Ovary (tissue), 9 donors: ENCODE measurements around the gene SAG. TPM values are rescaled to one million over a fixed set of nuclear protein-coding genes. Genes with fewer than 3 reads are reported as not detected.

Source experiments
- DNase-seq, 5 donors: peaks; one replicate each; pipeline ENCODE4 v3.0.0-alpha.2; 2019 to 2020
- H3K27ac ChIP-seq, 2 donors: fragments of 200-600 bp; one replicate each; pipeline versions ENCODE4 v1.5.1 to v1.8.0; 2019 to 2022
- H3K27me3 ChIP-seq: fragments of 200-600 bp; one replicate; pipeline ENCODE4 v1.8.0; 2022
- H3K36me3 ChIP-seq: fragments of 200-600 bp; sonication (generic); one replicate; pipeline ENCODE4 v1.5.1; 2019
- H3K4me1 ChIP-seq: one replicate; pipeline ENCODE4 v1.8.1; 2013; ENCODE audit warnings: mild to moderate bottlenecking, moderate library complexity; ENCODE audit not compliant: insufficient read depth
- H3K4me3 ChIP-seq: fragments of 200-600 bp; sonication (generic); one replicate; pipeline ENCODE4 v1.5.1; 2017
- H3K9me3 ChIP-seq, 2 donors: fragments of 200-600 bp in 1 of 2; sonication (generic) in 1 of 2; one replicate each; pipeline versions ENCODE4 v1.5.1 to v1.8.1; 2013 to 2019; ENCODE audit warnings: mild to moderate bottlenecking in 1 of 2, moderate library complexity in 1 of 2
- EP300 ChIP-seq: sonication (generic); formaldehyde crosslinking; IDR thresholded peaks from one replicate; pipeline ENCODE4 v1.6.1; 2017; ENCODE audit warnings: antibody characterized with exemption
- POLR2A ChIP-seq: fragments of 450-650 bp; IDR thresholded peaks from one replicate; pipeline ENCODE4 v1.6.1; 2017; ENCODE audit warnings: antibody characterized with exemption, mild to moderate bottlenecking, moderate library complexity
- WGBS, 3 donors: extraction: QIAGEN DNeasy Blood & Tissue Kit in 1 of 3; methylation state at CpG; one replicate each; pipeline versions ENCODE4 v1.1.5 to v1.1.7; 2013 to 2017; 5-methylcytosine and 5-hydroxymethylcytosine counted together
- intact Hi-C, 4 donors: fragments of 100-400 bp; cut with DNase I; formaldehyde crosslinking; loops; one replicate each; pipeline versions ENCODE4 v1.11.0 to v1.15.1; 2022 to 2023
- polyA plus RNA-seq, 2 donors: library from polyadenylated mRNA; stranded (reverse); fragments of 200-250 nt in 1 of 2; fragments of 350-450 nt in 1 of 2; fragmentation: Illumina TruSeq in 1 of 2; extraction: RNeasy Lipid Tissue Mini Kit (QIAGEN cat#74804) in 1 of 2; gene quantifications; one replicate each; pipeline ENCODE4 v1.2.3, GENCODE V29; 2013 to 2014
- total RNA-seq, 7 donors: library from RNA; depleted of rRNA in 2 of 7; stranded (reverse); fragments of >200 nt in 2 of 7; fragmentation: NEBNext Ultra II Directional in 3 of 7; extraction: Animal tissue kit (Norgen Biotek cat#: 25700) in 3 of 7; gene quantifications; one replicate each; pipeline versions ENCODE4 v1.1.0 to v1.2.4, GENCODE V29; 2016 to 2023
- TF ChIP-seq, protein P1 (sequence below), 3 donors: fragments of 450-650 bp in 2 of 3; fragments of 200-600 bp in 1 of 3; IDR thresholded peaks; one replicate each; pipeline versions ENCODE4 v1.5.1 to v1.8.0; 2016 to 2022; ENCODE audit warnings: antibody characterized with exemption in 3 of 3, mild to moderate bottlenecking in 1 of 3
- donor health status: DM: no; HTN: no; CAD: no; lungs with moderate emphysema.
- donor health status: DM: no; HTN: no; CAD: no.
- donor health status: Bipolar disorder and iron deficiency.
- donor health status: DM: yes; HTN: yes; CAD: no.
- donor health status: DM: no; HTN: no; CAD: no.
- donor health status: DM: yes; HTN: yes; CAD: no.

SAG gene
- total and polyA plus RNA-seq, 9 donors: not detected

GRCh38 chr2:233380995-233381637, 73.5 kb downstream of the SAG start:
- no peaks in the 10 kb centered on the region for H3K36me3 ChIP-seq
- H3K9me3 ChIP-seq: no peaks in the 10 kb centered on the region
- WGBS, 3 donors: 90 to 94% (median 93%) methylated on average over 11 of the region's 11 CpGs
- H3K4me1 ChIP-seq: peaks cover 18% of the 10 kb centered on the region
- H3K27me3 ChIP-seq: no peaks in the 10 kb centered on the region
- H3K4me3 ChIP-seq: no peak overlapping the region
- DNase-seq: no peak
- intact Hi-C loops: loop anchor here in 1 of 4 donors (10.0 kb wide), 1 partner anchor 64 kb away; no protein-coding TSS in a partner anchor
- H3K27ac ChIP-seq: no peak overlapping the region
- TF ChIP-seq EP300 (no peak), POLR2A (no peak)
- TF ChIP-seq, protein P1, sequence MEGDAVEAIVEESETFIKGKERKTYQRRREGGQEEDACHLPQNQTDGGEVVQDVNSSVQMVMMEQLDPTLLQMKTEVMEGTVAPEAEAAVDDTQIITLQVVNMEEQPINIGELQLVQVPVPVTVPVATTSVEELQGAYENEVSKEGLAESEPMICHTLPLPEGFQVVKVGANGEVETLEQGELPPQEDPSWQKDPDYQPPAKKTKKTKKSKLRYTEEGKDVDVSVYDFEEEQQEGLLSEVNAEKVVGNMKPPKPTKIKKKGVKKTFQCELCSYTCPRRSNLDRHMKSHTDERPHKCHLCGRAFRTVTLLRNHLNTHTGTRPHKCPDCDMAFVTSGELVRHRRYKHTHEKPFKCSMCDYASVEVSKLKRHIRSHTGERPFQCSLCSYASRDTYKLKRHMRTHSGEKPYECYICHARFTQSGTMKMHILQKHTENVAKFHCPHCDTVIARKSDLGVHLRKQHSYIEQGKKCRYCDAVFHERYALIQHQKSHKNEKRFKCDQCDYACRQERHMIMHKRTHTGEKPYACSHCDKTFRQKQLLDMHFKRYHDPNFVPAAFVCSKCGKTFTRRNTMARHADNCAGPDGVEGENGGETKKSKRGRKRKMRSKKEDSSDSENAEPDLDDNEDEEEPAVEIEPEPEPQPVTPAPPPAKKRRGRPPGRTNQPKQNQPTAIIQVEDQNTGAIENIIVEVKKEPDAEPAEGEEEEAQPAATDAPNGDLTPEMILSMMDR (IDR thresholded peaks at IDR 0.05): no peak

GRCh38 chr2:233381638-233381995, 74.0 kb downstream of the SAG start:
- H3K27ac ChIP-seq: no peak overlapping the region
- H3K4me3 ChIP-seq: no peak overlapping the region
- peaks cover 20% of the 10 kb centered on the region for H3K4me1 ChIP-seq
- intact Hi-C loops: loop anchor here in 1 of 4 donors (10.0 kb wide), 1 partner anchor 63 kb away; no protein-coding TSS in a partner anchor
- 92 to 94% (median 93%) methylated on average over 4 of the region's 4 CpGs for WGBS, 3 donors
- no peaks in the 10 kb centered on the region for H3K9me3 ChIP-seq
- H3K36me3 ChIP-seq: no peaks in the 10 kb centered on the region
- DNase-seq: no peak
- TF ChIP-seq EP300: no peak
- TF ChIP-seq, protein P1 (IDR thresholded peaks at IDR 0.05): no peak
- TF ChIP-seq POLR2A: no peak
- H3K27me3 ChIP-seq: no peaks in the 10 kb centered on the region

DNA sequence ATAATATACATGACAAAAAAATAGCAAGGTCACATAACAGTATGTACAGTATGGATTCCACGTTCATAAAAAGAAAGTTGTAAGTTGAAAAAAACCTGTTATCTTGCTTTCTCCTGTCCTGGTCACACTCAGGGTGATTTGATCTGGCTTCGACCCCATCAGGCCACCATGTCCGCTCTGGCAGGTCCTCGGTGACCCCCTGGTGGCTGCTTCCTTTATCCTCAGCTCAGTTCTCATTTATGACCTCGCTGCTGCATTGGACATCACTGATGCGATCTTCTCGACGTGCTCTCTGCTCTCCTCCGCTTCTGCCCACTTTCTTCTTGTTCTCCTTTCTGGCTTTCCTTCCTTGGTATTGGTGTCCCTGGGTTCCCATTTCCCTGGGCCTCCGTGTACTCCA, 76.4 kb downstream of the SAG start:
- Histone ChIP-seq H3K27ac (peak overlapping the region in 1 of 2 donors; percentile 91), H3K36me3 (no peaks in the 10 kb centered on the region), H3K9me3 (no peaks in the 10 kb centered on the region), H3K4me1 (peaks cover 24% of the 10 kb centered on the region), H3K4me3 (no peak overlapping the region), H3K27me3 (no peaks in the 10 kb centered on the region)
- TF ChIP-seq, protein P1 (IDR thresholded peaks at IDR 0.05): no peak
- TF ChIP-seq EP300 (no peak), POLR2A (no peak)
- 82 to 90% (median 86%) methylated on average over 10 of the region's 10 CpGs for WGBS, 3 donors
- no peak for DNase-seq
- intact Hi-C loops: loop anchor here in 2 of 4 donors (2.0 to 10.0 kb wide), 2 partner anchors 29 to 61 kb away; partner anchors contain the start of gene DGKD (in 1 of the 2)

GRCh38 chr2:233384811-233385488, 77.3 kb downstream of the SAG start:
- peak overlapping the region; percentile 59 to 91 for H3K27ac ChIP-seq

More at GRCh38 chr2:233384811-233385488, 77.3 kb downstream of the SAG start:
- DNase-seq: peak in 4 of 5 donors; percentile 18 to 42 (median 40)
- intact Hi-C loops: loop anchor here in 2 of 4 donors (2.0 to 10.0 kb wide), 2 partner anchors 30 to 60 kb away; partner anchors contain the start of gene DGKD (in 1 of the 2)
- H3K4me3 ChIP-seq: no peak overlapping the region
- TF ChIP-seq, protein P1 (IDR thresholded peaks at IDR 0.05): no peak
- TF ChIP-seq EP300: no peak
- TF ChIP-seq POLR2A: no peak
- H3K36me3 ChIP-seq: no peaks in the 10 kb centered on the region
- H3K27me3 ChIP-seq: no peaks in the 10 kb centered on the region
- H3K4me1 ChIP-seq: peaks cover 28% of the 10 kb centered on the region
- 63 to 76% (median 65%) methylated on average over 12 of the region's 12 CpGs for WGBS, 3 donors
- no peaks in the 10 kb centered on the region for H3K9me3 ChIP-seq
